Psoas muscle (tissue), 8 donors: ENCODE results near the gene SERPINA7. TPM values are rescaled to one million over a fixed set of nuclear protein-coding genes. Genes with fewer than 3 reads are reported as not detected.
"Not testable (repeated sequence)": the region's sequence is repeated elsewhere in the genome, so short reads cannot be mapped to it uniquely, and the experiment has no call there.

Experiments
- ATAC-seq, 4 donors: fragments of 200-7000 bp; cut with Tn5 transposase; one replicate each; pipeline ENCODE4 v1.9.1; 2020; ENCODE audit warnings: moderate library complexity in 3 of 4, mild to moderate bottlenecking in 2 of 4
- DNase-seq, 2 donors: peaks; one replicate each; pipeline ENCODE4 v3.0.0-alpha.2; 2020
- H3K27ac ChIP-seq: fragments of 200-600 bp; one replicate; pipeline ENCODE4 v1.8.0; 2022
- H3K27me3 ChIP-seq, 3 donors: fragments of 200-600 bp in 1 of 3; one replicate each; pipeline versions ENCODE4 v1.6.1 to v1.8.0; 2013 to 2022; ENCODE audit warnings: low read length in 2 of 3, mild to moderate bottlenecking in 2 of 3, moderate library complexity in 1 of 3; ENCODE audit not compliant: insufficient read depth in 3 of 3
- H3K36me3 ChIP-seq, 2 donors: fragments of 200-600 bp in 1 of 2; one replicate each; pipeline versions ENCODE4 v1.6.1 to v1.8.0; 2013 to 2022; ENCODE audit warnings: low read depth in 1 of 2, mild to moderate bottlenecking in 1 of 2, moderate library complexity in 1 of 2; ENCODE audit not compliant: insufficient read depth in 1 of 2
- H3K4me1 ChIP-seq: fragments of 200-600 bp; one replicate; pipeline ENCODE4 v1.8.0; 2022
- H3K4me3 ChIP-seq: fragments of 200-600 bp; one replicate; pipeline ENCODE4 v1.8.0; 2022; ENCODE audit warnings: mild to moderate bottlenecking
- H3K9me3 ChIP-seq: fragments of 200-600 bp; one replicate; pipeline ENCODE4 v1.8.0; 2022
- CTCF ChIP-seq: fragments of 200-600 bp; IDR thresholded peaks from one replicate; pipeline ENCODE4 v1.8.0; 2022; ENCODE audit warnings: antibody characterized with exemption
- WGBS, 3 donors: extraction: QIAGEN DNeasy Blood & Tissue Kit; methylation state at CpG; one replicate each; pipeline versions ENCODE4 v1.1.6 to v1.1.7; 2013; 5-methylcytosine and 5-hydroxymethylcytosine counted together
- intact Hi-C, 2 donors: fragments of 100-400 bp; cut with DNase I; formaldehyde crosslinking; loops; one replicate each; pipeline versions ENCODE4 v1.11.0 to v1.14.2; 2022
- polyA plus RNA-seq, 3 donors: library from polyadenylated mRNA; stranded (reverse); fragments of 200-250 nt; gene quantifications; one replicate each; pipeline ENCODE4 v1.2.3, GENCODE V29; 2013
- total RNA-seq, 4 donors: library from RNA; stranded (reverse); fragmentation: NEBNext Ultra II Directional in 2 of 4; extraction: Animal tissue kit (Norgen Biotek cat#: 25700) in 2 of 4; gene quantifications; one replicate each; pipeline versions ENCODE4 v1.2.1 to v1.2.4, GENCODE V29; 2021 to 2023
- donor health status: healthy with polysubstance abuse.
- donor health status: DM: no; HTN: no; CAD: no; lungs with moderate emphysema.
- donor health status: Bipolar disorder and iron deficiency.
- donor health status: healthy.
- donor health status: DM: yes; HTN: yes; CAD: no.
- donor health status: DM: no; HTN: no; CAD: no.
- donor health status: DM: no; HTN: no; CAD: no.
- donor health status: DM: yes; HTN: yes; CAD: no.

SERPINA7 gene
- total and polyA plus RNA-seq, 7 donors = not detected

- no peak overlapping the region for H3K27ac ChIP-seq
- no peak for ATAC-seq
- peaks cover 0 to 10% (median 0%) of the 10 kb centered on the region in 3 donors for H3K27me3 ChIP-seq
- 55 to 75% (median 64%) methylated on average over 2 of the region's 2 CpGs for WGBS, 3 donors
- no peaks in the 10 kb centered on the region for H3K9me3 ChIP-seq
- no peak overlapping the region for H3K4me3 ChIP-seq
- H3K36me3 ChIP-seq = no peaks in the 10 kb centered on the region
- TF ChIP-seq CTCF = no peak
- intact Hi-C loops = no loop called here
- no peak for DNase-seq
- no peaks in the 10 kb centered on the region for H3K4me1 ChIP-seq
Observed at GRCh38 chrX:106005684-106006083, 32.8 kb downstream of the SERPINA7 start.

GRCh38 chrX:106000609-106001008 lies 37.9 kb downstream of the SERPINA7 start:
- H3K4me1 ChIP-seq, DNase-seq, intact Hi-C loops, H3K9me3 ChIP-seq, H3K36me3 ChIP-seq, ATAC-seq, H3K27ac ChIP-seq, H3K4me3 ChIP-seq, H3K27me3 ChIP-seq: not testable (repeated sequence)
- WGBS, 3 donors = 56 to 83% (median 80%) methylated on average over 4 to 5 of the region's 5 CpGs

- Histone ChIP-seq H3K36me3 (no peaks in the 10 kb centered on the region), H3K27ac (no peak overlapping the region), H3K9me3 (no peaks in the 10 kb centered on the region), H3K4me3 (no peak overlapping the region), H3K4me1 (no peaks in the 10 kb centered on the region), H3K27me3 (peaks cover 0 to 4% (median 0%) of the 10 kb centered on the region in 3 donors)
- intact Hi-C loops = no loop called here
- no peak for ATAC-seq
- no peak for DNase-seq
- TF ChIP-seq CTCF = no peak
Observed at GRCh38 chrX:106000203-106000602, 38.3 kb downstream of the SERPINA7 start.

GRCh38 chrX:105999294-105999693 lies 39.2 kb downstream of the SERPINA7 start:
- H3K4me1 ChIP-seq = no peaks in the 10 kb centered on the region
- no peak for TF ChIP-seq CTCF
- no peak overlapping the region for H3K4me3 ChIP-seq
- H3K27ac ChIP-seq = no peak overlapping the region
- DNase-seq (no peak), ATAC-seq (no peak)
- intact Hi-C loops = no loop called here
- WGBS, 3 donors = 35 to 64% (median 42%) methylated on average over 1 of the region's 1 CpG
- no peaks in the 10 kb centered on the region for H3K36me3 ChIP-seq
- peaks cover 0 to 4% (median 0%) of the 10 kb centered on the region in 3 donors for H3K27me3 ChIP-seq
- no peaks in the 10 kb centered on the region for H3K9me3 ChIP-seq

- intact Hi-C loops, H3K27me3 ChIP-seq, ATAC-seq, H3K9me3 ChIP-seq, H3K4me1 ChIP-seq, H3K27ac ChIP-seq, H3K4me3 ChIP-seq, H3K36me3 ChIP-seq, DNase-seq: not testable (repeated sequence)
- WGBS, 3 donors = 64 to 88% (median 83%) methylated on average over 5 of the region's 5 CpGs
Observed at GRCh38 chrX:105988487-105988886, 50.0 kb downstream of the SERPINA7 start.

Other genes with a start within 250 kb of the SERPINA7 start
- 1 to 10 TPM in 1 of 4 donors, under 1 TPM in 3; 0.08 to 1.8 (median 0.19) TPM for gene NRK, start 216.2 kb downstream of the SERPINA7 start, total RNA-seq
- gene NRK, start 216.2 kb downstream of the SERPINA7 start, polyA plus RNA-seq = under 1 TPM in 2 of 3 donors, not detected in 1; 0.03 to 0.05 TPM
- gene PWWP3B, start 129.6 kb upstream of the SERPINA7 start, total RNA-seq = 10 to 100 TPM in 3 of 4 donors, 1 to 10 TPM in 1; 3.4 to 15.2 (median 10.9) TPM
- 1 to 10 TPM in 2 of 3 donors, under 1 TPM in 1; 0.39 to 4.3 (median 1.2) TPM for gene PWWP3B, start 129.6 kb upstream of the SERPINA7 start, polyA plus RNA-seq